ENCODE measurements around the gene KAZN. TPM values are rescaled to one million over a fixed set of nuclear protein-coding genes. Genes with fewer than 3 reads are reported as not detected.

The KAZN gene
- total and polyA plus RNA-seq, 11 donors = 0.65 to 6.5 (median 2.3) TPM

- intact Hi-C loops (cut with DNase I) = no loop called here
- Histone ChIP-seq H3K27me3 (peaks cover 0 to 48% (median 4%) of the 10 kb centered on the region in 9 donors), H3K4me1 (peaks cover 0 to 7% (median 0%) of the 10 kb centered on the region in 12 donors), H3K27ac (no peak overlapping the region), H3K36me3 (no peaks in the 10 kb centered on the region), H3K9me3 (no peaks in the 10 kb centered on the region), H3K4me3 (no peak overlapping the region)
- ATAC-seq (no peak), DNase-seq (no peak)
- no peak for TF ChIP-seq CTCF (IDR thresholded peaks at IDR 0.05)
- no peak for TF ChIP-seq POLR2A (IDR thresholded peaks at IDR 0.05)
- 82 to 84% (median 83%) methylated on average over 6 of the region's 6 CpGs for WGBS, 4 donors
These were observed 144.9 kb downstream of the KAZN start for GRCh38 chr1:14743368-14743767.

- WGBS, 4 donors = 66 to 82% (median 74%) methylated on average over 9 of the region's 9 CpGs
- ATAC-seq = no peak
- Histone ChIP-seq H3K36me3 (no peaks in the 10 kb centered on the region), H3K27me3 (peaks cover 0 to 31% (median 3%) of the 10 kb centered on the region in 9 donors), H3K4me1 (peaks cover 0 to 7% (median 0%) of the 10 kb centered on the region in 12 donors), H3K9me3 (no peaks in the 10 kb centered on the region), H3K4me3 (no peak overlapping the region), H3K27ac (no peak overlapping the region)
- intact Hi-C loops (cut with DNase I) = no loop called here
- TF ChIP-seq POLR2A (IDR thresholded peaks at IDR 0.05) (no peak), CTCF (IDR thresholded peaks at IDR 0.05) (no peak)
- DNase-seq = no peak
These were observed 146.7 kb downstream of the KAZN start for GRCh38 chr1:14745001-14745720.

GRCh38 chr1:14745789-14746188, 147.3 kb downstream of the KAZN start:
- Histone ChIP-seq H3K4me1 (peaks cover 0 to 7% (median 0%) of the 10 kb centered on the region in 12 donors), H3K27ac (no peak overlapping the region), H3K4me3 (no peak overlapping the region), H3K36me3 (no peaks in the 10 kb centered on the region), H3K9me3 (no peaks in the 10 kb centered on the region), H3K27me3 (peaks cover 0 to 24% (median 3%) of the 10 kb centered on the region in 9 donors)
- WGBS, 4 donors = 69 to 80% (median 72%) methylated on average over 6 of the region's 6 CpGs
- ATAC-seq (no peak), DNase-seq (no peak)
- intact Hi-C loops (cut with DNase I) = no loop called here
- no peak for TF ChIP-seq POLR2A (IDR thresholded peaks at IDR 0.05)
- no peak for TF ChIP-seq CTCF (IDR thresholded peaks at IDR 0.05)

- H3K4me3 ChIP-seq = no peak overlapping the region
- H3K27ac ChIP-seq = no peak overlapping the region
- H3K4me1 ChIP-seq = peaks cover 0 to 7% (median 0%) of the 10 kb centered on the region in 12 donors
- 80 to 84% (median 80%) methylated on average over 4 of the region's 4 CpGs for WGBS, 4 donors
- DNase-seq = no peak
- intact Hi-C loops (cut with DNase I) = no loop called here
- no peak for ATAC-seq
- no peaks in the 10 kb centered on the region for H3K36me3 ChIP-seq
- no peaks in the 10 kb centered on the region for H3K9me3 ChIP-seq
- TF ChIP-seq POLR2A (IDR thresholded peaks at IDR 0.05) (no peak), CTCF (IDR thresholded peaks at IDR 0.05) (no peak)
- peaks cover 0 to 18% (median 3%) of the 10 kb centered on the region in 9 donors for H3K27me3 ChIP-seq
These were observed 147.9 kb downstream of the KAZN start for GRCh38 chr1:14746393-14746792.
